SK-N-SH (cell line): ENCODE results near the gene CSNK2B.

Experiments
- CTCF ChIP-seq: fragments of 200-600 bp; sonication (generic); IDR thresholded peaks from 2 replicates; pipeline ENCODE4 v1.6.1; 2017; ENCODE audit warnings: antibody characterized with exemption, mild to moderate bottlenecking, moderate library complexity
- EZH2phosphoT487 ChIP-seq: fragments of 200-600 bp; sonication (generic); IDR thresholded peaks from 2 replicates; pipeline ENCODE4 v1.6.1; 2017; ENCODE audit warnings: low read depth, mixed run types, mild to moderate bottlenecking, antibody characterized with exemption, moderate library complexity, borderline replicate concordance
- MAX ChIP-seq: IDR thresholded peaks from 2 replicates; pipeline ENCODE4 v1.4.0; 2012; ENCODE audit warnings: low read depth
- POLR2AphosphoS5 ChIP-seq: IDR thresholded peaks from 2 replicates; pipeline ENCODE4 v1.6.1; 2012; ENCODE audit warnings: low read depth, low read length
- REST ChIP-seq: IDR thresholded peaks from 2 replicates; pipeline ENCODE4 v1.6.1; 2012; ENCODE audit warnings: mild to moderate bottlenecking, low read depth, low read length, moderate library complexity
- SIN3A ChIP-seq: IDR thresholded peaks from 2 replicates; pipeline ENCODE4 v1.6.1; 2012; ENCODE audit warnings: low read depth, mild to moderate bottlenecking, low read length, moderate library complexity, borderline replicate concordance
- TCF12 ChIP-seq: IDR thresholded peaks from 2 replicates; pipeline ENCODE4 v1.4.0; 2012
- USF1 ChIP-seq: IDR thresholded peaks from 2 replicates; pipeline ENCODE4 v1.4.0; 2012; ENCODE audit warnings: low read depth, borderline replicate concordance

- TF ChIP-seq CTCF (no peak), MAX (no peak), SIN3A (no peak), REST (no peak), TCF12 (no peak), EZH2phosphoT487 (no peak), POLR2AphosphoS5 (no peak), USF1 (no peak)
Observed at GRCh38 chr6:31622684-31623091, 43.2 kb upstream of the CSNK2B start.
